ENCODE data around the gene MLH3.

The MLH3 gene

GRCh38 chr14:74988131-74988530, 63.1 kb downstream of the MLH3 start:
- no peak for DNase-seq (ENCODE audit: low read depth in 3 of 3, low spot score in 1 of 3)

GRCh38 chr14:74985806-74986205, 65.5 kb downstream of the MLH3 start:
- DNase-seq (ENCODE audit: low read depth in 3 of 3, low spot score in 1 of 3), result no peak

- no peak for DNase-seq (ENCODE audit: low read depth in 3 of 3, low spot score in 1 of 3)
Measured at GRCh38 chr14:74985028-74985310, 66.3 kb downstream of the MLH3 start.

GRCh38 chr14:74984236-74985027, 66.8 kb downstream of the MLH3 start:
- DNase-seq (ENCODE audit: low read depth in 3 of 3, low spot score in 1 of 3), result no peak

GRCh38 chr14:74983343-74983742, 67.9 kb downstream of the MLH3 start:
- no peak for DNase-seq (ENCODE audit: low read depth in 3 of 3, low spot score in 1 of 3)

- no peak for DNase-seq (ENCODE audit: low read depth in 3 of 3, low spot score in 1 of 3)
Measured at GRCh38 chr14:74982661-74983060, 68.6 kb downstream of the MLH3 start.

GRCh38 chr14:74981833-74982232, 69.4 kb downstream of the MLH3 start:
- no peak for DNase-seq (ENCODE audit: low read depth in 3 of 3, low spot score in 1 of 3)

GRCh38 chr14:74981462-74981782, 69.8 kb downstream of the MLH3 start:
- DNase-seq (ENCODE audit: low read depth in 3 of 3, low spot score in 1 of 3), result no peak

GRCh38 chr14:74980731-74981461, 70.4 kb downstream of the MLH3 start:
- no peak for DNase-seq (ENCODE audit: low read depth in 3 of 3, low spot score in 1 of 3)

GRCh38 chr14:74980398-74980730, 70.9 kb downstream of the MLH3 start:
- DNase-seq (ENCODE audit: low read depth in 3 of 3, low spot score in 1 of 3), result no peak

GRCh38 chr14:74979442-74980397, 71.5 kb downstream of the MLH3 start:
- DNase-seq (ENCODE audit: low read depth in 3 of 3, low spot score in 1 of 3), result no peak

- no peak for DNase-seq (ENCODE audit: low read depth in 3 of 3, low spot score in 1 of 3)
Measured at GRCh38 chr14:74979029-74979428, 72.2 kb downstream of the MLH3 start.

GRCh38 chr14:74978416-74978947, 72.8 kb downstream of the MLH3 start:
- DNase-seq (ENCODE audit: low read depth in 3 of 3, low spot score in 1 of 3), result no peak

GRCh38 chr14:74977901-74978385, 73.3 kb downstream of the MLH3 start:
- no peak for DNase-seq (ENCODE audit: low read depth in 3 of 3, low spot score in 1 of 3)

GRCh38 chr14:74977164-74977900, 73.9 kb downstream of the MLH3 start:
- no peak for DNase-seq (ENCODE audit: low read depth in 3 of 3, low spot score in 1 of 3)

- DNase-seq (ENCODE audit: low read depth in 3 of 3, low spot score in 1 of 3), result no peak
Measured at GRCh38 chr14:74976264-74977113, 74.8 kb downstream of the MLH3 start.

GRCh38 chr14:74975059-74975810, 76.0 kb downstream of the MLH3 start:
- DNase-seq (ENCODE audit: low read depth in 3 of 3, low spot score in 1 of 3), result no peak

- no peak for DNase-seq (ENCODE audit: low read depth in 3 of 3, low spot score in 1 of 3)
Measured at GRCh38 chr14:74974364-74975058, 76.8 kb downstream of the MLH3 start.
